ENCODE measurements around the gene MACROD1. TPM values are rescaled to one million over a fixed set of nuclear protein-coding genes. Genes with fewer than 3 reads are reported as not detected.

Gene MACROD1
- total and polyA plus RNA-seq, 5 donors from 2014 or later: 5.3 to 12.7 (median 6.5) TPM

DNA sequence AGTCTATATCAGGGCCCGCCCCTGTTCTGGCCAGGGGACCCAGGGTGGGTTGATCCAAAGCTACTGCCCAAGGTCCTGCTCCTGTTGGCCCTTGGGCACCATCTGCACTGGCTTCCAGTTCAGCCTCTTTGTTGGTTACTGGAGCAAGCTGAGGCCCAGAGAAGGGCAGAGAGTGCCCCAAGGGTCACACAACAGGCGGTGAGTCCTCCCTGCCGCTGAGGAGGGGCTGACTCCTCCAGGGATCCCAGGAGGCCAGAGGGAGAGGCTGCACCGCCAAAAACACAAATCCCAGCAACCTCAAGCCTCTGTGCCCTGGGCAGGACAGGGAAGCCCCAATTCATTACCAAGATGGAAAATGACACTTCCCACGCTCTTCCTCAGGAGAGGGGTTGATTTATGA lies 61.3 kb downstream of the MACROD1 start:
- H3K36me3 Mint-ChIP-seq: no peaks in the 10 kb centered on the region
- H3K4me1 ChIP-seq (ENCODE audit: control insufficient read depth, insufficient read depth, low read length, poor library complexity, severe bottlenecking): no peaks in the 10 kb centered on the region
- no peaks in the 10 kb centered on the region for H3K27me3 Mint-ChIP-seq
- no peaks in the 10 kb centered on the region for H3K4me1 Mint-ChIP-seq
- H3K4me3 ChIP-seq (ENCODE audit: low read depth, low read length): no peak overlapping the region
- H3K4me3 Mint-ChIP-seq: no peak overlapping the region
- DNase-seq (no peak), ATAC-seq (ENCODE audit: low read depth in 2 of 2) (no peak)
- no peaks in the 10 kb centered on the region for H3K9me3 ChIP-seq (ENCODE audit: control insufficient read depth in 2 of 2, low read length in 2 of 2)
- H3K27ac Mint-ChIP-seq: no peak overlapping the region
- H3K9me3 Mint-ChIP-seq: no peaks in the 10 kb centered on the region
- no peak overlapping the region for H3K27ac ChIP-seq (ENCODE audit: insufficient read depth, low read length, poor library complexity, severe bottlenecking)
- H3K27me3 ChIP-seq (ENCODE audit: control insufficient read depth, insufficient read depth, low read length): no peaks in the 10 kb centered on the region
- H3K36me3 ChIP-seq (ENCODE audit: control insufficient read depth, insufficient read depth, low read length): no peaks in the 10 kb centered on the region

- DNase-seq (no peak), ATAC-seq (ENCODE audit: low read depth in 2 of 2) (no peak)
- Histone ChIP-seq H3K27ac (ENCODE audit: insufficient read depth, low read length, poor library complexity, severe bottlenecking) (no peak overlapping the region), H3K9me3 (ENCODE audit: control insufficient read depth in 2 of 2, low read length in 2 of 2) (no peaks in the 10 kb centered on the region), H3K4me3 (ENCODE audit: low read depth, low read length) (no peak overlapping the region), H3K4me1 (ENCODE audit: control insufficient read depth, insufficient read depth, low read length, poor library complexity, severe bottlenecking) (no peaks in the 10 kb centered on the region), H3K36me3 (ENCODE audit: control insufficient read depth, insufficient read depth, low read length) (no peaks in the 10 kb centered on the region), H3K27me3 (ENCODE audit: control insufficient read depth, insufficient read depth, low read length) (no peaks in the 10 kb centered on the region)
- H3K36me3 Mint-ChIP-seq: no peaks in the 10 kb centered on the region
- no peaks in the 10 kb centered on the region for H3K27me3 Mint-ChIP-seq
- no peak overlapping the region for H3K4me3 Mint-ChIP-seq
- peaks cover 0 to 1% (median 0%) of the 10 kb centered on the region in 7 donors for H3K9me3 Mint-ChIP-seq
- no peak overlapping the region for H3K27ac Mint-ChIP-seq
- H3K4me1 Mint-ChIP-seq: no peaks in the 10 kb centered on the region
These were observed 62.5 kb downstream of the MACROD1 start for GRCh38 chr11:64103277-64103985.

DNA sequence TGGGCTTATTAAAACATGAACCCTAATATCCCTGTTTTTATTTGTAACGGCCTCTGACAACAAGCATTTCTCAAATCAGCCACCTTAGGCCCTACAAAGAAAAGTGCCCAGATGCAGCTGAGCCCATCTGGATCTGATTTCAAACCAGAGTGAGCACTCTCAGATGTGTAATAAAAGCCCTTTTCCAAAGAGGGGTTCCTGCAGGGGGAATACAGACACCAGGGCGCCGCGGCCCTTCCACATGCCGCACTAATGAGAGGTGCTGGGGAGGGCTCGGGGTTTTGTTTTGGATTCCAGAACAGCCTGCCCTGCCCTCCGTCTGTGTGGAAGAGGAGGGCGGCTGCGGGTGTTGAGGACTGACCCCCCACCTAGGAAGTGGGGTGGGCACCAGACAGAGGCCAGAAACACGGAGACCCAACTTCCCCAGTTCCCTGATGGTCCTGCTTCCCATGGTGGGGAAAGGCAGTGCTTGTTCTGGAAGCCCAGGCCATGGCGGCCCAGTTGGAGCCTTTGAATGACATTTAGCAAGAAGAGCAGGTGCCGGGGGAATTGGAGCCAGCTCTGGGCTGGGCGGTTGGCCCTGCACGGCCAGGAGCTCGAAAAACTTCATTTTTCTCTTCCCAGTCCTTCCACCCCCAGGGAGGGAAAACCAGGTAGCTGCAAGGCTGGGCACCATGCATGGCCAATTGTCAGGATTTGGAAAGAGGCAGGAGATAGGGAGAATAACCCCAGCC lies 63.7 kb downstream of the MACROD1 start:
- Mint-ChIP-seq H3K9me3 (peaks cover 0 to 1% (median 0%) of the 10 kb centered on the region in 7 donors), H3K36me3 (no peaks in the 10 kb centered on the region), H3K27ac (no peak overlapping the region), H3K4me1 (no peaks in the 10 kb centered on the region), H3K4me3 (no peak overlapping the region), H3K27me3 (no peaks in the 10 kb centered on the region)
- DNase-seq (no peak), ATAC-seq (ENCODE audit: low read depth in 2 of 2) (no peak)
- H3K27ac ChIP-seq (ENCODE audit: insufficient read depth, low read length, poor library complexity, severe bottlenecking): no peak overlapping the region
- H3K36me3 ChIP-seq (ENCODE audit: control insufficient read depth, insufficient read depth, low read length): no peaks in the 10 kb centered on the region
- H3K4me1 ChIP-seq (ENCODE audit: control insufficient read depth, insufficient read depth, low read length, poor library complexity, severe bottlenecking): no peaks in the 10 kb centered on the region
- no peaks in the 10 kb centered on the region for H3K27me3 ChIP-seq (ENCODE audit: control insufficient read depth, insufficient read depth, low read length)
- H3K9me3 ChIP-seq (ENCODE audit: control insufficient read depth in 2 of 2, low read length in 2 of 2): no peaks in the 10 kb centered on the region
- H3K4me3 ChIP-seq (ENCODE audit: low read depth, low read length): no peak overlapping the region

- H3K27me3 ChIP-seq (ENCODE audit: control insufficient read depth, insufficient read depth, low read length): no peaks in the 10 kb centered on the region
- Mint-ChIP-seq H3K4me1 (no peaks in the 10 kb centered on the region), H3K36me3 (no peaks in the 10 kb centered on the region), H3K27me3 (no peaks in the 10 kb centered on the region), H3K9me3 (peaks cover 0 to 1% (median 0%) of the 10 kb centered on the region in 7 donors), H3K4me3 (no peak overlapping the region), H3K27ac (peak overlapping the region in 1 of 3 donors; percentile 56)
- H3K4me1 ChIP-seq (ENCODE audit: control insufficient read depth, insufficient read depth, low read length, poor library complexity, severe bottlenecking): no peaks in the 10 kb centered on the region
- no peak overlapping the region for H3K27ac ChIP-seq (ENCODE audit: insufficient read depth, low read length, poor library complexity, severe bottlenecking)
- no peaks in the 10 kb centered on the region for H3K36me3 ChIP-seq (ENCODE audit: control insufficient read depth, insufficient read depth, low read length)
- H3K9me3 ChIP-seq (ENCODE audit: control insufficient read depth in 2 of 2, low read length in 2 of 2): no peaks in the 10 kb centered on the region
- ATAC-seq (ENCODE audit: low read depth in 2 of 2) (no peak), DNase-seq (no peak)
- no peak overlapping the region for H3K4me3 ChIP-seq (ENCODE audit: low read depth, low read length)
These were observed 64.5 kb downstream of the MACROD1 start for GRCh38 chr11:64101461-64101860.

DNA sequence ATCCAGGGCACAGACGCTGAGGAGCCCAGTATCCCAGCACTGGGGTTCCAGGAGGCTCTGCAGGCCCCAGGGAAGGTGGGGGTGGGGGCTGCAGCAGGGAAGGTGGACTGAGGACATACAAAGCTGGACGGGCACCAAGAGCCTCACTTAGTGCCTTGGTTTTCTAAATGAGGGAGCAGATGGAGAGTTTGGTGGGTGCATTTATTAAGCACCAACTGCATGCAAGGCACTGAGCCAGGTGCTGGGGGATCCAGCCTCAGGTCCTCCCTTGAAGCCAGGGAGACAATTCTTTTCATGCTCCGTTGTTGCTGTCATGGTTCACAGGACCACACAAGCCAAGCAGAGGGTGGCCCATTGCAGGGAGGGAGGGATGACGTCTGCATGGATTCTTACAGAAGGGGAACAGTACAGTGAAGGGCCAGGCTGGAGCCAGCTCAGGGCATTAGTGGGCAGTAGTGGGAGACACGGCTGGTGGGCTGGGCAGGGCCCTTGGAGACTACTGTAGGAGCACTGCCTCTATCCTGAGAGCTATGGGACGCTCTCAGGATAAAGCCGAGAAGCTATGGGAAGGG lies 65.0 kb downstream of the MACROD1 start:
- Histone ChIP-seq H3K27ac (ENCODE audit: insufficient read depth, low read length, poor library complexity, severe bottlenecking) (no peak overlapping the region), H3K9me3 (ENCODE audit: control insufficient read depth in 2 of 2, low read length in 2 of 2) (no peaks in the 10 kb centered on the region), H3K4me3 (ENCODE audit: low read depth, low read length) (no peak overlapping the region), H3K4me1 (ENCODE audit: control insufficient read depth, insufficient read depth, low read length, poor library complexity, severe bottlenecking) (no peaks in the 10 kb centered on the region), H3K36me3 (ENCODE audit: control insufficient read depth, insufficient read depth, low read length) (no peaks in the 10 kb centered on the region), H3K27me3 (ENCODE audit: control insufficient read depth, insufficient read depth, low read length) (no peaks in the 10 kb centered on the region)
- no peaks in the 10 kb centered on the region for H3K27me3 Mint-ChIP-seq
- no peaks in the 10 kb centered on the region for H3K4me1 Mint-ChIP-seq
- DNase-seq (no peak), ATAC-seq (ENCODE audit: low read depth in 2 of 2) (no peak)
- H3K4me3 Mint-ChIP-seq: no peak overlapping the region
- no peaks in the 10 kb centered on the region for H3K36me3 Mint-ChIP-seq
- H3K9me3 Mint-ChIP-seq: peaks cover 0 to 1% (median 0%) of the 10 kb centered on the region in 7 donors
- no peak overlapping the region for H3K27ac Mint-ChIP-seq

GRCh38 chr11:64100360-64100759 lies 65.6 kb downstream of the MACROD1 start:
- no peak overlapping the region for H3K4me3 ChIP-seq (ENCODE audit: low read depth, low read length)
- no peaks in the 10 kb centered on the region for H3K9me3 ChIP-seq (ENCODE audit: control insufficient read depth in 2 of 2, low read length in 2 of 2)
- Mint-ChIP-seq H3K4me1 (no peaks in the 10 kb centered on the region), H3K36me3 (no peaks in the 10 kb centered on the region), H3K9me3 (peaks cover 0 to 1% (median 0%) of the 10 kb centered on the region in 7 donors), H3K27me3 (no peaks in the 10 kb centered on the region), H3K4me3 (no peak overlapping the region), H3K27ac (no peak overlapping the region)
- H3K27ac ChIP-seq (ENCODE audit: insufficient read depth, low read length, poor library complexity, severe bottlenecking): no peak overlapping the region
- no peaks in the 10 kb centered on the region for H3K36me3 ChIP-seq (ENCODE audit: control insufficient read depth, insufficient read depth, low read length)
- ATAC-seq (ENCODE audit: low read depth in 2 of 2) (no peak), DNase-seq (no peak)
- H3K4me1 ChIP-seq (ENCODE audit: control insufficient read depth, insufficient read depth, low read length, poor library complexity, severe bottlenecking): no peaks in the 10 kb centered on the region
- H3K27me3 ChIP-seq (ENCODE audit: control insufficient read depth, insufficient read depth, low read length): no peaks in the 10 kb centered on the region

- H3K4me3 ChIP-seq (ENCODE audit: low read depth, low read length): no peak overlapping the region
- peaks cover 0 to 1% (median 0%) of the 10 kb centered on the region in 7 donors for H3K9me3 Mint-ChIP-seq
- peaks cover 0 to 4% (median 0%) of the 10 kb centered on the region in 4 donors for H3K4me1 Mint-ChIP-seq
- H3K4me1 ChIP-seq (ENCODE audit: control insufficient read depth, insufficient read depth, low read length, poor library complexity, severe bottlenecking): no peaks in the 10 kb centered on the region
- H3K27ac ChIP-seq (ENCODE audit: insufficient read depth, low read length, poor library complexity, severe bottlenecking): no peak overlapping the region
- no peak for ATAC-seq (ENCODE audit: low read depth in 2 of 2)
- H3K27me3 Mint-ChIP-seq: no peaks in the 10 kb centered on the region
- H3K36me3 ChIP-seq (ENCODE audit: control insufficient read depth, insufficient read depth, low read length): no peaks in the 10 kb centered on the region
- no peaks in the 10 kb centered on the region for H3K36me3 Mint-ChIP-seq
- H3K27ac Mint-ChIP-seq: no peak overlapping the region
- no peak overlapping the region for H3K4me3 Mint-ChIP-seq
- no peaks in the 10 kb centered on the region for H3K27me3 ChIP-seq (ENCODE audit: control insufficient read depth, insufficient read depth, low read length)
- DNase-seq: no peak
- no peaks in the 10 kb centered on the region for H3K9me3 ChIP-seq (ENCODE audit: control insufficient read depth in 2 of 2, low read length in 2 of 2)
These were observed 66.5 kb downstream of the MACROD1 start for GRCh38 chr11:64099436-64099835.

All from CD4-positive, CD25-positive, alpha-beta regulatory T cell (primary cell).